Activated CD8-positive, alpha-beta memory T cell treated with anti-CD3 and anti-CD28 coated beads for 36 hours (primary cell): ENCODE results near the gene HPGD. TPM values are rescaled to one million over a fixed set of nuclear protein-coding genes. Genes with fewer than 3 reads are reported as not detected.

Experiments
- CTCF ChIA-PET: fragments of 350-600 bp; sonication (Branson Sonifier 250); formaldehyde crosslinking; loops from one replicate; lab custom pipeline; 2021; ENCODE audit warnings: antibody characterized with exemption; lab: Charles Lee
- POLR2A ChIA-PET: fragments of 350-600 bp; sonication (Branson Sonifier 250); formaldehyde crosslinking; loops from one replicate; lab custom pipeline; 2021; ENCODE audit warnings: antibody characterized with exemption; lab: Charles Lee
- total RNA-seq, 2 experiments: library from RNA; stranded (reverse); gene quantifications; one replicate each; pipeline ENCODE4 v1.2.3, GENCODE V29; 2021

Gene HPGD
- total RNA-seq, 2 experiments from 2014 or later: 1.7 to 2.0 TPM

DNA sequence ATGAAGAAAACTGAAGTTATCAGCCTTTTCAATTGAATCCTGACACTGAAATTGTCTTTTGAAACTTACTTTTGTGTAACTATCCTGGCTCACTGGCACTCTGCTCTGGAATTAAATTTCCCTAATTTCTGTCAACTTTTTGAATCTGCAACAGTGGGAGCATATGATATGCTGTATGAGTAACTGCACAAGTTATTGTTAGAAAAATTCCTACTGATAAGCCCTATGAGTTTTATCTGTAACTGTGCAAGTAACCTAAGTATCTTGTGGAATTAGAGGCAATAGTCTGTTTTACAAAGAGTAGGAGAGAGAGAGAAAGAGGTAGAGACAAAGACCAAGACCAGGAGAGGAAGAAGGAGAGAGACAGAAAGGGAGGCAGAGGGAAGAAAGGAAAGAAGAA lies 9.2 kb upstream of the HPGD start:
- CTCF ChIA-PET: no interaction called here
- POLR2A ChIA-PET: no interaction called here

DNA sequence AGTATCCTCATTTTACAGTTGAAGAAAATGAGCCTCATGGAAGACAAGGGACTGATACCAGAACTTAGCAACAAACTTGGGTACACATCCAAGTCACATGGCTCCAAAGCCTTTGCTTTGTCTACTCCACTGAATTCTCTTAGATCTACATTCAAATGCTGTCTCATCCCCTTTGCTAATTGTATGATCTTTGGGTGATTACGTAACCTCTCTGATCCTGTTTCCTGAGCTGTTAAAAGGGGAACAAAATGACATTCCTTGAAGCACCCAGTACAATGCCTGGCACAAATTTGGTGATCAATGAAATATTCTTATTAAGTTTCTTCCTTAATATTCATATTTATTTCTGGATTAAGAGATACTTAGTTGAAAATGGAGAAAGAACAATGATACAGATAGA lies 5.9 kb upstream of the HPGD start:
- ChIA-PET CTCF (no interaction called here), POLR2A (no interaction called here)

DNA sequence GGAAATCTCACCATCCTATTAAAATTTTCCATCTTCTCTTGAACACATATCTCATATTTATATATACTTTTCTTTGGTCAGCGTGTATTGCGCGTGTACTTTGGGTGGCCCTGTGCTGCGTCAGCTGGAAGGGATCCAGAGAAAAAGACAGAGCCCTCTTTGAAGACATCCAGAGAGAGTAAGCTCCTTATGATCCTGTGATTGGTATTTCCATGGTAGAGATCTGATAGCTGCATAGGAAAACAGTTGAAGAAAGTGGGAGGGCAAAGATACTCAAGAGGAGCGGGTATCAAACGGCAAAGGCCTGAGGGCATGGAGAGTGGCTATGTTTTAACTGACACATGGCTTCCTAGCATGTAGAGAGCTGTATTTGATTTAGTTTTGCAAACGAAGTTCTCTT lies 4.4 kb upstream of the HPGD start:
- CTCF ChIA-PET: no interaction called here
- POLR2A ChIA-PET: no interaction called here

DNA sequence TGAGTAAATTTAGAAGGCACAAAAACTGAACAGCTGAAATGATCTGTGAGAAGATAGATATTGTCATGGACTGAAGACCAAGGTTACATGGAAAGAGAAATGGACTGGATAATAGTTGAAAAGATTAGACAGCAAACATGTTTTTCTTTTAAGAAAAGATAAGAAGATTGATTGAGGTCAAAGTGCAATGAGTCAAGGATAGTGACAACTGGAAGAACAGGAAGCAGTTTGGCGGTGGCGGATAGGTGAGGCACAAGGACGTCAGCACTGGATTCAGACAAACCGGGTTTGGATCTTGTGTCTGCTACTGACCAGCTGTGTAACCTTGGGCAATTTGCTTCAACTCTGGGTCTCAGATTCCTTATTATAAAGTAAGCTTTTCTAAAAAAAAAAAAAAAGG lies 2.0 kb upstream of the HPGD start:
- POLR2A ChIA-PET: no interaction called here
- CTCF ChIA-PET: no interaction called here

DNA sequence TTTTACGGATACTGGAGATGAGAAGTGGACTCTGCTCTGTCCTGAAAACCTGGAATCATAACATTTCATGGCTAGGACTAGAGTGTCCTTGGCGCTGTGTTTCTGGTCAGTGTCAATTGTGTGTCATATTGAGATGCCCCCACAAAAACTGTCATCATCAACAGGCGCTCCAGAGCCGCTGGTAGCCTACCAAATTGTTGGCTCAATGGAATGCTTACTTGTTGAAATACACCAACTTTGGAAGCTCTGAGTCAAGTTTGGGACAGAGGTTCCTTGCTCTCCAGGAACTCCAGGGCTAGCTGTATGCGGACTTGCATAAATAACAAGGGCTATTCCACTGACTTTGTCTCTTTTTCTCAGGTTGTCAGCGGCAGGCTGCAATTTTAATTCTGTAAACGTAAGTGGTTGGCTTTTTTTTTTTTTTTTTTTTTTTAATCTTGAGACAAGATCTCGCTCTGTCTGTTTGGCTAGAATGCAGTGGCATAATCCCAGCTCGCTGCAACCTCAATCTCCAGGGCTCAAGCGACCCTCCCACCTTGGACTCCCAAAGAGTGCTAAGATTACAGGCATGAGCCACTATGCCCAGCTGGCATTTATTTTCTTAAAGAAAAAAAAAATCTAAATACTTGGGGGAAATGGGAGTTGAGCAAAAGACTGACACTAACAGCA lies 871 bp upstream of the HPGD start:
- ChIA-PET POLR2A (interaction anchor here (0.6 kb wide), 1 partner anchor 16 kb away, joined by 7 read pairs; no protein-coding TSS in a partner anchor), CTCF (interaction anchor here (0.7 kb wide), 1 partner anchor 164 kb away, joined by 4 read pairs; no protein-coding TSS in a partner anchor)

DNA sequence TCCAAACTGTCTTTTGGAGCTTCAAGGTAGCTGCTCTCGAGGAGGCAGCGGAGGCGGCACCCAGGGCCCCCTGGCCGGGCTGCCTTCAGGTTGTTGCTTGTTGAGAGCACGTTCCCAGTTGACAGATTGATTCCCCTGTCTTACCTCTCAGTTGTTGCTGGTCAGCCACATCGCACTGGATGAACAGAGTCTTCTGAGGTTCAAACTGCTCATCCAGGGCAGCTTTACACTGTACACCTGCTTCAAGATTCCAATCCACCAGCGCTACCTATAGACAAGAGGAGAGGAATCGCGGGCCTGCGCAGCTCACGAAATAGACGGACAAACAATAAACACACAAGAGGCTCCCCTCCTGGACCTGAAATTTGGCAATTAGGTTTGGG lies 497 bp downstream of the HPGD start:
- POLR2A ChIA-PET: no interaction called here
- CTCF ChIA-PET: no interaction called here

DNA sequence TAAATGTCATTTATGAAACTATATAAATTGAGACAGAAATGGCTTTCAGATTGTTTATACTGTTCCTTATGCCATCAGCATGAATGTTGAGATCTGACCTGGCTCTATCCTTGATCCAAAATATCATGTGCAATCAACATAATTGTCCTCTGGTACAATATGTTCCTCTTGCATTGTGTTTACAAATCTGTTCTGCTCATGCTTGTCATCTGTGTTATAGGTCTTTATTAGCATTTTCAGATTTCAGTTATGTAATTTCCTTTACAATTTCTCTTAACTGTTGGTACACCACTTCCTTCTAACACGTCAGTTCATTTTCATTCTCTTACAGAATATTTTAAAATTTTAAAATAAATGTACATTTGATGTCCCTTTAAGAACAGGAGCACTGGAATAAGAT lies 1.6 kb downstream of the HPGD start:
- ChIA-PET POLR2A (no interaction called here), CTCF (no interaction called here)

DNA sequence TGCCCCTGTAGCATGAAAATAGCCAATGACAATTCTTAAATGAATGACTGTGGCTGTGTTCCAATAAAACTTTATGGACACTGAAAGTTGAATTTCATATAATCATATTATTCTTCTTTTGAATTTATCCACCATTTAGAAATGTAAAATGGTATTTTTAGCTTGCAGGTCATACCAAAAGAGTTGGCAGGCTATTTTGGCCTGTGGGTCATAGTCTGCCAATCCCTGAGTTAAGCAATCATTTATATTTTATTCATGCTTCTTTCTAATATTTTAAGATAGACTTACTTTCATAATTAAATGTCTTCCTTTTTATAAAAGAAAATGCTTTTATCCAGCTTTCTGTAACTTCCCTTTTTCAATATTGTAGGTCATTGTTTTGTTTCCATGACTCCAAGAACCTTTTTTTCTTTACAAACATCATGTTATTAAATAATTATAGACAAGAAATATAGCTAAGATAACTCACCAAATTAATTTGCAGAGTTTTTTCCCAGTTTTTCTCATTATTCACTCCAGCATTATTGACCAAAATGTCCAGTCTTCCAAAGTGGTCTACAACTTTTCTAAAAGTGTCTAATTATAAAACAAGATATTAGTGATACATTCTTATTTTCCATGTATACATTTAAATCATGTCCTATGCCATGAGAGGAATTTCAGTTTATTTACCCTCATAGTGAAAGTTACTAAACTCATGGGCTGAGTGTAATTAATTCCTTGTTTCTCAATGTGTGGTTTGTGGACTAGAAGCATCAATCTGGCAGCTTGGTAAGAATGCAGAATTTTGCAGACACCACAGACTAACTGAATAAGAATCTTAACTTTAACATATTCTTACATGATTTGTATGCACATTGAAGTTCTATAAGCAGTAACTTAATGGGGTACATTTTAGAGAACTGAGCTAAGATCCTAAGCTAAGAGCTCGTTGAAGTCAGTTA lies 4.5 kb downstream of the HPGD start:
- ChIA-PET POLR2A (no interaction called here), CTCF (no interaction called here)

DNA sequence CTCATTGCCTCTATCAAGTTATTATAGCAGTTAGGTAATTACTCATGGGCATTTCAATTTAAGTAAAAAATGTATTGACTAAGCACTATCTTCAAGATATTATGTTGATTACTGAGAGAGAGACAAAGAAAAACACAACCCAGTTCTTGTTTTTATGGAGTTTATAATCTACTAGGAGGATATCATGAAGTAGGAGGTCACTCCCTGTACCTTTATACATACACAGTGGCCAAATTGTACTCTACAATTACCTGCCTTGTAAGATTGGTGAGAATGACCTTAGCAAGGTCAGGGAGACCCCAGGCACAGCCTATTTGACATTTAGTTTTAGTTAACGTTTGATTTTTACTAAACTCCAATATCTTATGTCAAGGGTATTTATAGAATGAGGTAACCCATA lies 5.5 kb downstream of the HPGD start:
- POLR2A ChIA-PET: no interaction called here
- CTCF ChIA-PET: no interaction called here

DNA sequence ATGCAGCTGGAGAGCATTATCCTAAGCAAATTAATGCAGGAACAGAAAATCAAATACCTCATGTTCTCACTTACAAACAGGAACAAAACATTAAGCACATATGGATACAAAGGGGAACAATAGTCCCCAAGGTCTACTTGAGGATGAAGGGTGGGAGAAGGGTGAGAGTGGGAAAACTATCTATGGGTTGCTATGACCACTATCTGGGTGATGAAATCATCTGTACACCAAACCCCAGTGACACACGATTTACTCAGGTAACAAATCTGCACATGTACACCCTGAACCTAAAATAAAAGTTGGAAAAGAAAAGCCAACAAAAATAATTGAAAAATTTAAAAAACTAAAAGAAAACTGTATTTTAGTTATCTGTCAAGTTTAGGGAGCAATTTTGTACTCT lies 5.9 kb downstream of the HPGD start:
- CTCF ChIA-PET: no interaction called here

DNA sequence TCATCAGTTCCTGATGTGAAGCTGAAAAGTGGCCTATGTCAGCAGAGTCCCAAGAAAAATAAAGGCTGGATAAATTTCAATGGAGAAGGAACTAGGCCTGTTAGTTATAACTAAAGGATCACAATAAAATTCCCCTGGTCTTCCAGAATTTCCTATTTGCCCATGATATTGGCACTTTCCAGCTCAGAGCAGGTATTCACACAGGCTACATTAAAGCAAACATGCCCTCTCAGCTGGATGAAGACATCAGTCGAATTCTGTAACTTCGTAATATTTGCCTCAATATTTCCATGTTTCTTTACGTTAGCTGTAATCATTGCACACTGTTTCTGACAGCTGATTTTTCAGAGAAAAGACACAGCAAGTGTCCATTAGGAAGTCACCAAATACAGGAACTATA lies 9.5 kb downstream of the HPGD start:
- CTCF ChIA-PET: no interaction called here
- POLR2A ChIA-PET: no interaction called here

More for the DNA sequence above, 5.9 kb downstream of the HPGD start:
- POLR2A ChIA-PET: no interaction called here

DNA sequence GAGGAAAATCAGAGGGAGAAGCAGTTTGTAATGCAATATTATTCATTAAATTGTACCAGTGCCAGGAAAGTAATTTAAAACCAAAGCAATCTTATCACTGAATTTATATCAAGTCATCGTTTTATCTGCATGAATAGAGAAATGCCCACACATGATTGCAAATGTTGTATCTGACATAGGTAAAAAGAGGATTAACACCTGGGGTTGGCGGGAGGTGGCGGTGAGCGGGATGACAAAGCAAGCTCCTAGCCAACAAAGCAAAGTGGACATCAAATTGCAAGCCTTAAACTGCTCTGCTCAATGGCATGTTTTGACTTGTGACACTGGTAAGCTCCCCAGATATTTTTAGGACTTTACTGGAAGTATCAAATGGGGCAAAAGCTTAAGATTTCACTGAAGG lies 16.4 kb downstream of the HPGD start:
- POLR2A ChIA-PET: no interaction called here
- CTCF ChIA-PET: no interaction called here

DNA sequence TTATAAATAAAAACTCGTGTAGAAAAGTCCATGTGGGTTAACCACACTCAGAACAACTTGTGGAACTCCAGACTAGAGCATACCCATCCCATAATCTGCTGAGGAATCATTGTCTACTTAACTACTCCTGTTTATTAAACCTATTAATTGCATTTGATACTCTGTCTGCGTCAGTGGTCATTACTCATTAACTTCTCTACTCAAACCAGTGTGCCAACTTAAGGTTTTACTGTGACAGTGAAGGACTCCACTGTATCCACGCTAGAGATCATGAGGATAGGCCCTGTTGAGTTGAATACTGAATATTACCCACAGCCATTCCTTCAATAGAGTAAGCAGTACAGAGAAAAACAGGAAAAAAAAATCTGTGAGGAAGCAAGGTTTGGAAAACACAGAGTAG lies 17.3 kb downstream of the HPGD start:
- CTCF ChIA-PET: no interaction called here

DNA sequence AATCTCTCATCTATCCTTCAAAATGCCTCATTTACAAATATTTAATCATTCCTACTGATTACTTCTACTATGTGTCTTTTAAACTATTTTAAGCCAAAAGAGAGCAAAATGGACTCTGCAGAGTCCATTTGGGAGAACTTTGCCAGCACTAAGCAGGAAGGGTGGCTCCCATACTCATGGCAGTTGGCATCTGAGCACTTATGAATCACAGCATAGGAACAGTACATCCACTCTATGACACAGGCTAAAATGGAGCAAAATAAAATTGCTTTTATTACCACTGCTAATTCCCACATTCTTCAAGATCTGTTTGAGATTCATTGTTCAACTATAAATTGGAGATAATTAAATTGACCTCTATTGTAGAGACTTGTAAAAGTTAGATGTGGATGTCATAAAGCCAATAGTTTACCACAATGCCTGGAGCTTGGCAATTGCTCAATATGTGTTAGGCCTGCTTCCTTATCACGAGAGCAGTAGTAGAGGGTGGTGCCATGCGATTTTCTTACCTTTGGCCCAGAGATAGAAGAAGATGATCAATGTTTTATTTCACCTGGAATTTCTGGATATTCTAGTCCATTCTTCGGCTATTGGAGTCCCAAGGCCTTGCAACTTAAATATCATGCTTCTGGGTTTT lies 19.1 kb downstream of the HPGD start:
- ChIA-PET POLR2A (interaction anchor here (0.7 kb wide), 1 partner anchor 1408 kb away, joined by 11 read pairs; no protein-coding TSS in a partner anchor), CTCF (no interaction called here)

More for the DNA sequence above, 17.3 kb downstream of the HPGD start:
- POLR2A ChIA-PET: no interaction called here

DNA sequence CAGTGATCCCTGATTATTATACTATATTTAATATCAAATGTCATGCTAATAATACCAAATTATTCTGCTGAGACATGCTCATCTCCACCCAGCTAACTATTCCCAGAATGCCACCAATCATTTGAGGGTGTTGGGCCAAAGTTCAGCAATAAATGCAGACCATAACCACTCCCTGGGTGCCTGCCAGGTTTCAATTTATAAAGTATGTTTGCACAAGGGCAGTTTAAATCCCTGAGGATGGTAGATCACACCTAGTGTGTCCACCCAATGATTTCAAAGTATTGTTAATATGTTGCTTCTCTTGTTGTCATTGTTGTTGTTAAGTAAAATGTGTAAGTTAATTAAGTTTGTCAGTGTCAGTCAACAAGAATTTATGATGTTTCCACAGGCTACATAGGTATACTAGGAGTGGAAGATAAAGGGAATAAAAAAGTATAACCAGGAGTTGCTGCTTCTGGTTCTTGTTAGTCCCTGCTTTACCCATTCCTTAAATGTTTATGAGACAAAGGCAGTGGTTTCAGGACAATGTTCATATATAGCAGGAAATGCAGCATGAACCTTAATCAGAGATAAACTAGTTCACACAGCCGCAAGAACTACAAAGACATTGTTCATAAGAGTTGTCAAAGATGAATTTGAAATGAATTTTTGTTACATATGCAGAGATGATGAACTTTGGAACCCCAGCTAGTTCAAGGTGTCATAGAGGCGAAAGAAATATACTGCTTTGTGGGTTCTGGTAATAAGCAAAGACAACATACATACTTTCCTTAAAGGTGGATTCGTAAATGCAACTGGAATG lies 25.5 kb downstream of the HPGD start:
- POLR2A ChIA-PET: no interaction called here

DNA sequence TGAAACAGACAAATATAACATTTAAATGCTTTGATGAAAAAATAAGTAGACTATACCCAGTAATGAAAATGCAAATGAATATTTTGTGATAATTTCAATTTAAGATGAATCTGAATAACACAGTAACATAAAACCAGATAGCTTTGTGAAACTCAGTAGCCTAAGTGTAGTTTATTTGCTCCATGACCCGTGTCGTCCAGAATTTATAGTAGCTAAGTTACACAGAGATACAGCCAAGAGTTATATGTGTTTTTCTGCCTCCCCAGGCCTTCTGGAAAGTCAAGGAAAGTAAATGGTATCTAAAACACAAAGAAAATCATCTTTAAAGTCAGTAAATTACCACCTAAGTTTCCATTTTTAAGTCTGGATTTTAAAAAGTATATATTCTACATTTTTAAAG lies 26.7 kb downstream of the HPGD start:
- CTCF ChIA-PET: no interaction called here

More for the DNA sequence above, 25.5 kb downstream of the HPGD start:
- CTCF ChIA-PET: no interaction called here

DNA sequence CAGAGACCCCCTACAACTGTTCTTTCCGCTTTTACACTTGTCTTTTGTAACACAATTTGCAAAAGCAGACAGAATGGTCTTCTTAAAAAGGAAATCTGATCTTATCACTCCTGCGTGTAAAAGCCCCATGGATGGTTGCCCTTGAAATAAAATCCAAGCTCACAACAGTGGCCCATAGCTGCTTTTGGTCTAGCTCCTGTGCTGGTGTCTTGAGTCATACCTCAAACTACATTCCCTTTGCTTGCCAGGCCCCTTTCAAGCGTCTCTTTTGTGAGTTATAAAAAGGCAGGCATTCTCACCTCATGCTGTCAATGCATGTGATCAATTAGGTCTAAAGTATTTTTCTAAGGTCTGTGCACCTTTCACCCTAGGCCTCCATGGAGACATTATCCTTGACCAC lies 27.6 kb downstream of the HPGD start:
- ChIA-PET CTCF (no interaction called here), POLR2A (no interaction called here)

More for the DNA sequence above, 26.7 kb downstream of the HPGD start:
- POLR2A ChIA-PET: no interaction called here

DNA sequence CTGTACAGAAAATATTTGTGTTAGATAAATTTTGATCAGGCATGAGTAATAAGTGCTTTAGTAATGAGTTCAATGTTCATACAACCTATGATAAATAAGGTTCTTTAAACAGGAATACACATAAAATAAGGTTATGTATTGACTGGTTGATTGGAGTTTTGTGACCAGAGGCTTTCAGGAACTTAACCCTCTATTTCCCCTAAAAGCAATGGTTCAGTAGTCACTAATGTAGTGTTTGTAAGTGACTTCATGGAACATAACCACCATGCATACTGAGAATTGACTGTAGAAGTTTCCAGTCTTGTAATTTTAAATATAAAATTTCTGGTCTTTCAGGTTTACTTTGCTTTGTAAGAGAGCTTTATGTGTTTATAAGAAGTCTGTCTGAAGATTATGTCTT lies 28.1 kb downstream of the HPGD start:
- ChIA-PET POLR2A (no interaction called here), CTCF (no interaction called here)

DNA sequence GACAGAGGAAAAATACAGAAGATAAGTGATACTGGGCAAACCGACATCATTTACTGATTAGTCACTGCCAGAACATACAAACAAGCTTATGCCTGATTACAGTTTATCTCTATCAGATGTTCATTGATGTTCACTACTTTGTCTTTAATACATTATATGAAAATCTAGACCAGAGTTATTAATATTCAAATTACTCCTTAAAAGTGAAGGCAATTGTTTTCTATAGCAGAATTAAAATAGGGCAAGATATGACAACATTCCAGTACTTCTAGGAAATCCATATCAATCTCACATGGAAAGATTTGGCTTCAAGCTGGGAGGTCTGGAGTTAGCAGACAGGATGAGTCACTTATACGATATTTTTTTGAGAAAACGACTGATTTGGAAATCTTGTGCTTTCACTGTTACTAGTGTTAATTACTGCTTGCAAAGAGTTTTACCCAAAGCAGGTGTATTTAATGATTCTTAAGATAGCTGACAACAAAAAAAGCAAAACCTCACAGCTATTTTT lies 31.8 kb downstream of the HPGD start:
- POLR2A ChIA-PET: no interaction called here

More for the DNA sequence above, 31.8 kb downstream of the HPGD start:
- CTCF ChIA-PET: no interaction called here
